Calu3 (cell line): ENCODE data around the gene GPR4. TPM values are rescaled to one million over a fixed set of nuclear protein-coding genes. Genes with fewer than 3 reads are reported as not detected.
A peak's percentile ranks its signal among the peaks of the same experiment; 100 is the strongest.

Source experiments
- BruUV-seq: library from RNA; stranded (reverse); fragments of 400-500 nt; replicated peaks from 2 replicates; lab custom pipeline; 2021; lab: Mats Ljungman, UMichigan
- CTCF ChIA-PET: fragments of 300-600 bp; sonication (Branson Sonifier 250); formaldehyde crosslinking; loops from one replicate; lab custom pipeline; 2022; ENCODE audit warnings: antibody characterized with exemption; lab: Charles Lee
- DNase-seq: peaks from one replicate; pipeline ENCODE4 v3.0.0; 2022
- H3K27ac Mint-ChIP-seq: one replicate; pipeline ENCODE4 v1.8.0; 2022; ENCODE audit warnings: mixed read lengths; ENCODE audit not compliant: unreplicated experiment
- H3K27me3 Mint-ChIP-seq: one replicate; pipeline ENCODE4 v1.8.0; 2022; ENCODE audit warnings: mixed read lengths; ENCODE audit not compliant: unreplicated experiment
- H3K36me3 Mint-ChIP-seq: one replicate; pipeline ENCODE4 v1.8.0; 2022; ENCODE audit warnings: mild to moderate bottlenecking, moderate library complexity, mixed read lengths; ENCODE audit not compliant: insufficient read depth, unreplicated experiment
- H3K4me1 Mint-ChIP-seq: one replicate; pipeline ENCODE4 v1.8.0; 2022; ENCODE audit warnings: mild to moderate bottlenecking, low read depth, mixed read lengths; ENCODE audit not compliant: unreplicated experiment
- H3K4me3 Mint-ChIP-seq: one replicate; pipeline ENCODE4 v1.8.0; 2022; ENCODE audit warnings: mild to moderate bottlenecking, low read depth, moderate library complexity, mixed read lengths; ENCODE audit not compliant: unreplicated experiment
- H3K9me3 Mint-ChIP-seq: one replicate; pipeline ENCODE4 v1.8.0; 2022; ENCODE audit warnings: low read depth, mixed read lengths; ENCODE audit not compliant: unreplicated experiment
- CTCF ChIP-seq: fragments of 200-600 bp; IDR thresholded peaks from one replicate; pipeline ENCODE4 v1.8.0; 2022; ENCODE audit warnings: antibody characterized with exemption; ENCODE audit not compliant: unreplicated experiment
- intact Hi-C: fragments of 100-400 bp; cut with micrococcal nuclease; formaldehyde crosslinking; loops from one replicate; pipeline ENCODE4 v1.10.0; 2022; ENCODE audit not compliant: unreplicated experiment
- total RNA-seq: library from RNA; stranded (reverse); gene quantifications from 2 replicates; pipeline ENCODE4 v1.2.3, GENCODE V29; 2022

Gene GPR4
- total RNA-seq, 1 experiment from 2014 or later: not detected

- intact Hi-C loops: loop anchor here (2.0 kb wide), 1 partner anchor 29 kb away; no protein-coding TSS in a partner anchor
- CTCF ChIA-PET: interaction anchor here (0.6 to 3.2 kb wide), 10 partner anchors 10 to 103 kb away, joined by 3 to 39 read pairs (median 6); partner anchors contain the start of genes EML2 and QPCTL
- H3K9me3 Mint-ChIP-seq: no peaks in the 10 kb centered on the region
- peak; percentile 71 for DNase-seq
- peaks cover 14% of the 10 kb centered on the region for H3K4me1 Mint-ChIP-seq
- H3K4me3 Mint-ChIP-seq: peak overlapping the region; percentile 25
- H3K27me3 Mint-ChIP-seq: no peaks in the 10 kb centered on the region
- BruUV-seq: no TSS peak
- H3K36me3 Mint-ChIP-seq: peaks cover 78% of the 10 kb centered on the region
- peak overlapping the region; percentile 78 for H3K27ac Mint-ChIP-seq
- no peak for TF ChIP-seq CTCF
These were observed 12.1 kb upstream of the GPR4 start for GRCh38 chr19:45613926-45614725.

DNA sequence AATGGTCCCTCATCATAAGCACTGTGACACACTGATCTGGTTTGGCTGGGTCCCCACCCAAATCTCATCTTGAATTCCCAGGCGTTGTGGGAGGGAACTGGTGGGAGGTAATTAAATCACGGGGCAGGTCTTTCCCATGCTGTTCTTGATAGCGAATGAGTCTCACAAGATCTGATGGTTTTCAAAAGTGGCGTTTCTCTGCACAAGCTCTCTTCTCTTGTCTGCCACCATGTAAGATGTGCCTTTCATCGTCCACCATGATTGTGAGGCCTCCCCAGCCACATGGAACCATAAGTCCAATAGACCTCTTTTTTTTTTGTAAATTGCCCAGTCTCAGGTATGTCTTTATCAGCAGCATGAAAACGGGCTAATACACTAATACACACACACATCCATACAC, 6.9 kb upstream of the GPR4 start:
- Mint-ChIP-seq H3K4me3 (no peak overlapping the region), H3K9me3 (no peaks in the 10 kb centered on the region), H3K27me3 (no peaks in the 10 kb centered on the region), H3K4me1 (peaks cover 15% of the 10 kb centered on the region), H3K27ac (peak overlapping the region; percentile 32), H3K36me3 (peaks cover 54% of the 10 kb centered on the region)
- DNase-seq: no peak
- intact Hi-C loops: no loop called here
- no TSS peak for BruUV-seq
- CTCF ChIA-PET: no interaction called here
- no peak for TF ChIP-seq CTCF

GRCh38 chr19:45607071-45608029, 5.3 kb upstream of the GPR4 start:
- TF ChIP-seq CTCF: peak; percentile 88
- CTCF ChIA-PET: interaction anchor here (2.9 kb wide), 1 partner anchor 35 kb away, joined by 18 read pairs; no protein-coding TSS in a partner anchor
- peak overlapping the region; percentile 60 for H3K27ac Mint-ChIP-seq
- H3K4me3 Mint-ChIP-seq: peak overlapping the region; percentile 46
- peaks cover 14% of the 10 kb centered on the region for H3K4me1 Mint-ChIP-seq
- H3K9me3 Mint-ChIP-seq: no peaks in the 10 kb centered on the region
- peaks cover 44% of the 10 kb centered on the region for H3K36me3 Mint-ChIP-seq
- peak; percentile 84 for DNase-seq
- no TSS peak for BruUV-seq
- intact Hi-C loops: loop anchor here (1.0 kb wide), 1 partner anchor 35 kb away; no protein-coding TSS in a partner anchor
- peaks cover 12% of the 10 kb centered on the region for H3K27me3 Mint-ChIP-seq

GRCh38 chr19:45601115-45601514, 897 bp downstream of the GPR4 start:
- peaks cover 5% of the 10 kb centered on the region for H3K36me3 Mint-ChIP-seq
- CTCF ChIA-PET: no interaction called here
- H3K4me3 Mint-ChIP-seq: peak overlapping the region; percentile 15
- DNase-seq: no peak
- peak overlapping the region; percentile 7 for H3K27ac Mint-ChIP-seq
- peaks cover 74% of the 10 kb centered on the region for H3K27me3 Mint-ChIP-seq
- TF ChIP-seq CTCF: no peak
- BruUV-seq: no TSS peak
- intact Hi-C loops: no loop called here
- H3K4me1 Mint-ChIP-seq: peaks cover 37% of the 10 kb centered on the region
- H3K9me3 Mint-ChIP-seq: no peaks in the 10 kb centered on the region
